DMS 273 (cell line): ENCODE measurements around the gene HOXB7.

ENCODE experiments used
- DNase-seq: peaks from one replicate; lab custom pipeline; 2025; ENCODE audit not compliant: unreplicated experiment; lab: John Stamatoyannopoulos, UW

The HOXB7 gene

GRCh38 chr17:48636177-48637018 lies 25.6 kb upstream of the HOXB7 start:
- DNase-seq, result peak; percentile 93

- DNase-seq, result no peak
Measured at GRCh38 chr17:48634493-48635208, 23.8 kb upstream of the HOXB7 start.

- no peak for DNase-seq
Measured at GRCh38 chr17:48633266-48633677, 22.5 kb upstream of the HOXB7 start.

- no peak for DNase-seq
Measured at GRCh38 chr17:48632579-48633265, 21.9 kb upstream of the HOXB7 start.

GRCh38 chr17:48631693-48632578 lies 21.1 kb upstream of the HOXB7 start:
- DNase-seq, result no peak

- no peak for DNase-seq
Measured at GRCh38 chr17:48630925-48631692, 20.3 kb upstream of the HOXB7 start.

GRCh38 chr17:48630009-48630924 lies 19.4 kb upstream of the HOXB7 start:
- no peak for DNase-seq

- DNase-seq, result no peak
Measured at GRCh38 chr17:48629411-48629759, 18.6 kb upstream of the HOXB7 start.

GRCh38 chr17:48628649-48629410 lies 18.0 kb upstream of the HOXB7 start:
- no peak for DNase-seq

GRCh38 chr17:48627623-48628521 lies 17.1 kb upstream of the HOXB7 start:
- DNase-seq, result no peak

- DNase-seq, result no peak
Measured at GRCh38 chr17:48627118-48627597, 16.3 kb upstream of the HOXB7 start.

- no peak for DNase-seq
Measured at GRCh38 chr17:48626245-48627117, 15.7 kb upstream of the HOXB7 start, which contains the start of gene HOXB9. TSS of gene HOXB9 (minus strand) at chr17:48626358. CDS start at chr17:48626269, 89 bp downstream.

- DNase-seq, result peak; percentile 34
Measured at GRCh38 chr17:48625495-48626244, 14.9 kb upstream of the HOXB7 start.

GRCh38 chr17:48624544-48625494 lies 14.0 kb upstream of the HOXB7 start:
- peak; percentile 48 for DNase-seq
